Endothelial cell (in vitro differentiated cells): ENCODE results near the gene EGR4. TPM values are rescaled to one million over a fixed set of nuclear protein-coding genes. Genes with fewer than 3 reads are reported as not detected.

ENCODE experiments used
- DNase-seq: peaks from one replicate; pipeline ENCODE4 v3.0.0; 2021; ENCODE audit warnings: low spot score
- H3K27ac Mint-ChIP-seq: one replicate; pipeline ENCODE4 v1.8.0; 2021; ENCODE audit warnings: mixed read lengths, inconsistent platforms; ENCODE audit not compliant: unreplicated experiment
- H3K27me3 Mint-ChIP-seq: one replicate; pipeline ENCODE4 v1.8.0; 2021; ENCODE audit warnings: mild to moderate bottlenecking, moderate library complexity, mixed read lengths, inconsistent platforms; ENCODE audit not compliant: unreplicated experiment
- H3K36me3 Mint-ChIP-seq: one replicate; pipeline ENCODE4 v1.8.0; 2021; ENCODE audit warnings: mild to moderate bottlenecking, low read depth, mixed read lengths, inconsistent platforms; ENCODE audit not compliant: unreplicated experiment
- H3K4me1 Mint-ChIP-seq: one replicate; pipeline ENCODE4 v1.8.0; 2021; ENCODE audit warnings: mild to moderate bottlenecking, mixed read lengths, inconsistent platforms; ENCODE audit not compliant: unreplicated experiment
- H3K4me3 Mint-ChIP-seq: one replicate; pipeline ENCODE4 v1.8.0; 2021; ENCODE audit warnings: mild to moderate bottlenecking, mixed read lengths, inconsistent platforms; ENCODE audit not compliant: unreplicated experiment
- H3K9me3 Mint-ChIP-seq: one replicate; pipeline ENCODE4 v1.8.0; 2021; ENCODE audit warnings: mixed read lengths, inconsistent platforms; ENCODE audit not compliant: unreplicated experiment
- total RNA-seq: library from RNA; stranded (reverse); fragmentation: NEBNext Ultra II Directional; extraction: Animal tissue kit (Norgen Biotek cat#: 25700); gene quantifications from one replicate; pipeline ENCODE4 v1.2.1, GENCODE V29; 2021; ENCODE audit not compliant: unreplicated experiment
- TF ChIP-seq, protein P1 (sequence below): fragments of 200-600 bp; sonication (generic); IDR thresholded peaks from one replicate; pipeline ENCODE4 v1.5.0; 2021; ENCODE audit warnings: antibody characterized with exemption; ENCODE audit not compliant: unreplicated experiment

EGR4 gene
- total RNA-seq, 1 donor from 2014 or later: 0.15 TPM

DNA sequence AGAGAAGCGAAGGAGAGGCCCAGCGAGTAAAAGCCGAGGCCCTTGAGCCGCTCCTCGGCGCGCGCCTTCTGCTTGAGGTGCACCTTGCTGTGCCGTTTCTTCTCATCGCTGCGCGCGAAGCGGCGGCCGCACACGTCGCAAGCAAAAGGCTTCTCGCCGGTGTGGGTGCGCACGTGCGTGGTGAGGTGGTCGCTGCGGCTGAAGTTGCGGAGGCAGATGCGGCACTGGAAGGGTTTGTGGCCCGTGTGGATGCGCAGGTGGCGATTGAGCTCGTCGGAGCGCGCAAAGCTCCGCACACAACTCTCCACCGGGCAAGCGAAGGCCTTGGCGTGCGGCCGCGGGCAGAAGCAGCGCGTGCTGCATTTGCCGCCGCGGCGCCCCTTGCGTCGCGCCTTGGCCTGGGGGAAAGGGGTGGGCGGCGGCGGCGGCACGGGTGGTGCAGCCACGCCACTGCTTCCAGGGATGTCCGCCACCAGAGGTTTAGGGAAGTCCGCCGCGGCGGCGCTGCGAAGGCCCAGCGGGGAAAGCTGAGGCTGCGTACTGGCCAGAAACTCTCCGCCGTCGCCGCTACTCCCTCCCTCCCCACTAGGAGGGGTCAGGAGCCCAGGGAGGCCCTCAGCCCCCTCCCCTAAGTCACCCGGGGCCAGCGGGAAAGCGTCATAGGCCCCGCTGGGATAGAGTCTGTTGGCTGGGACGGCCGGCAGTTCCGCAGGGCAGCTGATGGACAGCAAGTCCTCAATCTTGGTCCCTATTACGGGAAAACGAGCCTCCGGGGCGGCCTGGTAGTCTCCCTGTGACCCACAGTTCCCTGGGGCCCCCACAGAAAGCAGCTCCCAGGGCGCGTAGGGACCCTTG, 1.7 kb downstream of the EGR4 start:
- TF ChIP-seq, protein P1, sequence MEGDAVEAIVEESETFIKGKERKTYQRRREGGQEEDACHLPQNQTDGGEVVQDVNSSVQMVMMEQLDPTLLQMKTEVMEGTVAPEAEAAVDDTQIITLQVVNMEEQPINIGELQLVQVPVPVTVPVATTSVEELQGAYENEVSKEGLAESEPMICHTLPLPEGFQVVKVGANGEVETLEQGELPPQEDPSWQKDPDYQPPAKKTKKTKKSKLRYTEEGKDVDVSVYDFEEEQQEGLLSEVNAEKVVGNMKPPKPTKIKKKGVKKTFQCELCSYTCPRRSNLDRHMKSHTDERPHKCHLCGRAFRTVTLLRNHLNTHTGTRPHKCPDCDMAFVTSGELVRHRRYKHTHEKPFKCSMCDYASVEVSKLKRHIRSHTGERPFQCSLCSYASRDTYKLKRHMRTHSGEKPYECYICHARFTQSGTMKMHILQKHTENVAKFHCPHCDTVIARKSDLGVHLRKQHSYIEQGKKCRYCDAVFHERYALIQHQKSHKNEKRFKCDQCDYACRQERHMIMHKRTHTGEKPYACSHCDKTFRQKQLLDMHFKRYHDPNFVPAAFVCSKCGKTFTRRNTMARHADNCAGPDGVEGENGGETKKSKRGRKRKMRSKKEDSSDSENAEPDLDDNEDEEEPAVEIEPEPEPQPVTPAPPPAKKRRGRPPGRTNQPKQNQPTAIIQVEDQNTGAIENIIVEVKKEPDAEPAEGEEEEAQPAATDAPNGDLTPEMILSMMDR: no peak
- Mint-ChIP-seq H3K9me3 (no peaks in the 10 kb centered on the region), H3K4me3 (no peak overlapping the region), H3K27me3 (peaks cover 20% of the 10 kb centered on the region), H3K27ac (no peak overlapping the region), H3K4me1 (no peaks in the 10 kb centered on the region), H3K36me3 (peaks cover 6% of the 10 kb centered on the region)
- DNase-seq: peak; percentile 54

DNA sequence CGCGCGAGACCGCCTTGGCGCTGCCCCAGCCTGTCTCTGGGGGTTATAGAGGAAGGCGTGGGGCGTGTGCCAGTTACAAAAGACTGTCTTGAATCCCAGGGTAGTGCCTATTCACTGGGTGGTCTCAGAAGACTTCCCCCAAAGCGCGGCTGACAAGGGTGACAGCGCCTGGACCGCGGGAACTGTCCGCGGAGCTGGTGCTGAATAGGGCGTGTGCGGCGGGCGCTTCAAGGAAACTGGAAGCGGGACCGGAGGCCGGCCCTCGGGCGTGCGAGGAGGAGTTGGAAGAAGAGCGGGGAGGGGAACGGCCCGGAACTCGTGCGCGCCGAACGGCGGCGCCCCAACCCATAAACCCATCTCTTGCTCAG, 2.3 kb downstream of the EGR4 start:
- H3K4me3 Mint-ChIP-seq: peak overlapping the region; percentile 71

DNA sequence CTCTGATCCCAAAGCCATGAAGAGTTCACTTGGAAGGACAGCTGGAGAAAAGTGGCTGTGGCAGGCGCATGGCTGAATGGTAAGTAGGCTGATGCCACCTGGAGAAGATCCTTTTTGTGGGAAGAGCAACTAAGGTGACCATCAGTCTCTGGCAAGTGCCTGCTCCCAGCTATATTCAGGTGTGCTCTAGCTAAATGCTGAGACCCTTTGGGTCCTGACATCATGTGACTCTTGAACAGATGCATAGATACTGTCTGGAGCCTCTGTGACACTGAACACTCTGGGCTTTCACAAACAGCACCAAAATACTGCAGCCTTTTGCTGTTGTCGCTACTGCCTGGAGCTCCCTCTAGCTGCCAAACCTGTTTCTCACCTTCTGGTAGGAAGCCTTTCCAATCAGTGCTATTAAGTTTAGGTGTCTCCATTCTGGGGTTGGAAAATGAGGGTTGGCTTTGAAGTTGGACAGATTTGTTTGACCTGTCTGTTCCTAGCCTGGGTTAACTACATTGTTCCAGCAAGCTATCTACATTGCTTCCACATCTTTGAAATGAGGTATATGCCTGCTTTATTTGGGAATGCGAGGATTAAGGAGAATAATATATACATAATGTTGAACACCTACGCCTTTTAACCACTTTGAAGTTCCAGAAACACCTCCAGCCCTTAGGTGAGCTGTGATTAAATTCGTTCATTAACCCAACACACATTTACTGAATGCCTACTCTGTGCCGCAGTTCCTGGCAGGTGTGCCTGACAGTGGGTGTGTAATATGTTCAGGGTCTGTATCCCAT, 3.1 kb downstream of the EGR4 start:
- TF ChIP-seq, protein P1: peak; percentile 44
- peaks cover 22% of the 10 kb centered on the region for H3K27me3 Mint-ChIP-seq
- H3K4me1 Mint-ChIP-seq: no peaks in the 10 kb centered on the region
- peak overlapping the region; percentile 71 for H3K4me3 Mint-ChIP-seq
- peaks cover 6% of the 10 kb centered on the region for H3K36me3 Mint-ChIP-seq
- peak overlapping the region; percentile 18 for H3K27ac Mint-ChIP-seq
- H3K9me3 Mint-ChIP-seq: no peaks in the 10 kb centered on the region
- DNase-seq: peak; percentile 59

More for the DNA sequence above, 2.3 kb downstream of the EGR4 start:
- Mint-ChIP-seq H3K36me3 (peaks cover 6% of the 10 kb centered on the region), H3K9me3 (no peaks in the 10 kb centered on the region), H3K4me1 (no peaks in the 10 kb centered on the region), H3K27ac (peak overlapping the region; percentile 18), H3K27me3 (peaks cover 20% of the 10 kb centered on the region)
- TF ChIP-seq, protein P1: no peak
- DNase-seq: peak; percentile 72

DNA sequence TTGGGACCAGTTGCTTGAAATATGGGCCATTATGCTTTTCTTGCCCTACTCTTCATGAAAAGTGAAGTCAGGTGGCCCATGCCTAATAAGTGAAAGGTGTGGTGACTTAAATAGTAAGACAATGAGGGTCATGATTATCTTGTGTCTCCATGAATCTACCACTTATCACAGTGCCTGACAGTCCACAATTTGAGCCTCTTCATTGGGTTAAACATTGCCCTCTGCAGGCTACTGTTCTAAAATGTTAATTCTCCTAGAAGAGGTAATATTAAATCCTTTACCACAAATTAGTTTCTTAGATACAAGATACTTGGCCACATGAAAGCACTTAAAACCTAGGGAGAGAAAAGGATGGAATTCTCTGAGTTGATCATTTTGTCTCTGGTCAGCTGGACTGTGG, 4.0 kb downstream of the EGR4 start:
- Mint-ChIP-seq H3K27ac (no peak overlapping the region), H3K27me3 (peaks cover 23% of the 10 kb centered on the region), H3K9me3 (no peaks in the 10 kb centered on the region), H3K36me3 (peaks cover 6% of the 10 kb centered on the region), H3K4me3 (no peak overlapping the region), H3K4me1 (no peaks in the 10 kb centered on the region)
- TF ChIP-seq, protein P1: no peak
- no peak for DNase-seq
